Sigmoid colon (tissue), 7 donors: ENCODE measurements around the gene PDS5A. TPM values are rescaled to one million over a fixed set of nuclear protein-coding genes. Genes with fewer than 3 reads are reported as not detected.
"Not testable (repeated sequence)": the region's sequence is repeated elsewhere in the genome, so short reads cannot be mapped to it uniquely, and the experiment has no call there.

Experiments
- DNase-seq: peaks from one replicate; pipeline ENCODE4 v3.0.0-alpha.2; 2019
- H3K27ac ChIP-seq, 4 donors: fragments of 200-600 bp; sonication (generic); one replicate each; pipeline ENCODE4 v1.5.1; 2016 to 2019; ENCODE audit warnings: mild to moderate bottlenecking in 1 of 4
- H3K27me3 ChIP-seq, 3 donors: fragments of 200-600 bp; sonication (generic); one replicate each; pipeline ENCODE4 v1.5.1; 2019; ENCODE audit warnings: mild to moderate bottlenecking in 1 of 3
- H3K36me3 ChIP-seq, 4 donors: fragments of 200-600 bp; sonication (generic); one replicate each; pipeline ENCODE4 v1.5.1; 2016 to 2019
- H3K4me1 ChIP-seq, 4 donors: fragments of 200-600 bp; sonication (generic); one replicate each; pipeline ENCODE4 v1.5.1; 2017 to 2019
- H3K4me3 ChIP-seq, 4 donors: fragments of 200-600 bp; sonication (generic); one replicate each; pipeline ENCODE4 v1.5.1; 2017 to 2019; ENCODE audit warnings: mild to moderate bottlenecking in 2 of 4, moderate library complexity in 1 of 4
- H3K9me3 ChIP-seq, 4 donors: fragments of 200-600 bp in 3 of 4; sonication (generic) in 3 of 4; one replicate each; pipeline versions ENCODE4 v1.5.1 to v1.6.1; 2013 to 2019
- CTCF ChIP-seq, 4 experiments: fragments of 450-650 bp in 3 of 4; fragments of 200-600 bp in 1 of 4; IDR thresholded peaks; one replicate each; pipeline ENCODE4 v1.5.1; 2016 to 2019; ENCODE audit warnings: antibody characterized with exemption in 4 of 4, mild to moderate bottlenecking in 3 of 4, moderate library complexity in 2 of 4
- EP300 ChIP-seq, 4 donors: sonication (generic); formaldehyde crosslinking; IDR thresholded peaks; one replicate each; pipeline ENCODE4 v1.6.1; 2017; ENCODE audit warnings: antibody characterized with exemption in 4 of 4
- POLR2A ChIP-seq, 2 donors: fragments of 450-650 bp; IDR thresholded peaks; one replicate each; pipeline ENCODE4 v1.6.1; 2016; ENCODE audit warnings: antibody characterized with exemption in 2 of 2, mild to moderate bottlenecking in 2 of 2, moderate library complexity in 2 of 2
- POLR2AphosphoS5 ChIP-seq, 4 donors: sonication (generic); formaldehyde crosslinking; IDR thresholded peaks; one replicate each; pipeline ENCODE4 v1.6.1; 2017; ENCODE audit warnings: antibody characterized with exemption in 4 of 4
- WGBS, 2 donors: extraction: QIAGEN DNeasy Blood & Tissue Kit; methylation state at CpG; one replicate each; pipeline ENCODE4 v1.1.7; 2013; 5-methylcytosine and 5-hydroxymethylcytosine counted together
- intact Hi-C: fragments of 100-400 bp; cut with DNase I; formaldehyde crosslinking; loops from one replicate; pipeline ENCODE4 v1.15.1; 2023
- polyA plus RNA-seq, 3 donors: library from polyadenylated mRNA; stranded (reverse); fragments of 200-250 nt; gene quantifications; one replicate each; pipeline ENCODE4 v1.2.3, GENCODE V29; 2013
- small RNA-seq, 3 donors: library from RNA; depleted of rRNA; stranded (forward); fragments of <200 nt; gene quantifications; one replicate each; pipeline ENCODE3, GENCODE V24; 2016
- total RNA-seq, 4 donors: library from RNA; depleted of rRNA; stranded (reverse); fragments of >200 nt; gene quantifications; one replicate each; pipeline ENCODE4 v1.1.0, GENCODE V29; 2016
- donor health status: healthy with polysubstance abuse.
- donor health status: Bipolar disorder and iron deficiency.
- donor health status: healthy.

The PDS5A gene
- total and polyA plus RNA-seq, 7 donors, result 16.8 to 69.6 (median 57.1) TPM

- no peak for DNase-seq
- 38 to 72% methylated on average over 1 of the region's 1 CpG for WGBS, 2 donors
- no peak overlapping the region for H3K27ac ChIP-seq
- H3K36me3 ChIP-seq, result peaks cover 0 to 5% (median 0%) of the 10 kb centered on the region in 4 donors
- intact Hi-C loops, result no loop called here
- no peaks in the 10 kb centered on the region for H3K9me3 ChIP-seq
- TF ChIP-seq CTCF (IDR thresholded peaks at IDR 0.05) (no peak), POLR2AphosphoS5 (IDR thresholded peaks at IDR 0.05) (no peak), EP300 (IDR thresholded peaks at IDR 0.05) (no peak), POLR2A (IDR thresholded peaks at IDR 0.05) (no peak)
- no peak overlapping the region for H3K4me3 ChIP-seq
- no peaks in the 10 kb centered on the region for H3K27me3 ChIP-seq
- no peaks in the 10 kb centered on the region for H3K4me1 ChIP-seq
These were observed 192.6 kb downstream of the PDS5A start for GRCh38 chr4:39785083-39785482.

GRCh38 chr4:39781988-39782387 is 195.7 kb downstream of the PDS5A start:
- H3K27ac ChIP-seq, H3K27me3 ChIP-seq, H3K9me3 ChIP-seq, DNase-seq, H3K4me1 ChIP-seq, H3K4me3 ChIP-seq, intact Hi-C loops: not testable (repeated sequence)
- peaks cover 0 to 33% (median 4%) of the 10 kb centered on the region in 4 donors for H3K36me3 ChIP-seq
- WGBS, 2 donors, result 14 to 77% methylated on average over 2 of the region's 2 CpGs

Small RNA genes lying within 50 kb of the gene (small RNA-seq; reads per million reads assigned to genes)
- gene RNA5SP159, result 0 reads per million in 3 donors

Other genes with a start within 250 kb of the PDS5A start
- gene N4BP2, start 78.9 kb upstream of the PDS5A start, total RNA-seq, result 10 to 100 TPM in 1 of 4 donors, 1 to 10 TPM in 3; 7.9 to 11.9 (median 9.2) TPM
- gene N4BP2, start 78.9 kb upstream of the PDS5A start, polyA plus RNA-seq, result 1 to 10 TPM; 1.4 to 2.7 (median 2.4) TPM
- 1 to 10 TPM in 2 of 4 donors, under 1 TPM in 2; 0.49 to 1.4 (median 1.0) TPM for gene RHOH, start 219.1 kb upstream of the PDS5A start, total RNA-seq
- gene RHOH, start 219.1 kb upstream of the PDS5A start, polyA plus RNA-seq, result 10 to 100 TPM in 1 of 3 donors, 1 to 10 TPM in 2; 2.5 to 38.8 (median 4.2) TPM